Activated CD4-positive, alpha-beta memory T cell treated with anti-CD3 and anti-CD28 coated beads, Interleukin-2, amount 10 ng/mL, durations not matched to agents 7 days and 5 days (primary cell): Measurements from ENCODE around the gene SPON1. TPM values are rescaled to one million over a fixed set of nuclear protein-coding genes. Genes with fewer than 3 reads are reported as not detected.
"Not testable (repeated sequence)": the region's sequence is repeated elsewhere in the genome, so short reads cannot be mapped to it uniquely, and the experiment has no call there.

Source experiments
- CTCF ChIA-PET: fragments of 350-600 bp; sonication (Branson Sonifier 250); formaldehyde crosslinking; loops from one replicate; lab custom pipeline; 2021; ENCODE audit warnings: antibody characterized with exemption, inconsistent platforms; lab: Charles Lee
- POLR2A ChIA-PET: fragments of 350-600 bp; sonication (Branson Sonifier 250); formaldehyde crosslinking; loops from one replicate; lab custom pipeline; 2021; ENCODE audit warnings: antibody characterized with exemption; lab: Charles Lee
- DNase-seq: peaks from one replicate; pipeline ENCODE4 v3.0.0-alpha.2; 2020
- H3K27ac Mint-ChIP-seq: one replicate; pipeline ENCODE4 v1.8.0; 2021; ENCODE audit warnings: mild to moderate bottlenecking, mixed read lengths
- H3K27me3 Mint-ChIP-seq: one replicate; pipeline ENCODE4 v1.8.0; 2021; ENCODE audit warnings: mixed read lengths
- H3K36me3 Mint-ChIP-seq: one replicate; pipeline ENCODE4 v1.8.0; 2021; ENCODE audit warnings: low read depth, mixed read lengths
- H3K4me1 Mint-ChIP-seq: one replicate; pipeline ENCODE4 v1.8.0; 2021; ENCODE audit warnings: mixed read lengths
- H3K4me3 Mint-ChIP-seq: one replicate; pipeline ENCODE4 v1.8.0; 2021; ENCODE audit warnings: mild to moderate bottlenecking, mixed read lengths
- H3K9me3 Mint-ChIP-seq: one replicate; pipeline ENCODE4 v1.8.0; 2021; ENCODE audit warnings: mixed read lengths
- total RNA-seq, 2 experiments: library from RNA; stranded (reverse); gene quantifications; one replicate each; pipeline ENCODE4 v1.2.3, GENCODE V29; 2021

SPON1 gene
- total RNA-seq, 2 experiments from 2014 or later, result 0.45 to 0.68 TPM

- H3K4me3 Mint-ChIP-seq, result no peak overlapping the region
- CTCF ChIA-PET, result no interaction called here
- H3K27ac Mint-ChIP-seq, result no peak overlapping the region
- DNase-seq, result no peak
- H3K27me3 Mint-ChIP-seq, result peaks cover 32% of the 10 kb centered on the region
- no peaks in the 10 kb centered on the region for H3K36me3 Mint-ChIP-seq
- no peaks in the 10 kb centered on the region for H3K9me3 Mint-ChIP-seq
- peaks cover 9% of the 10 kb centered on the region for H3K4me1 Mint-ChIP-seq
- POLR2A ChIA-PET, result no interaction called here
Observed at GRCh38 chr11:14089690-14090462, 127.4 kb downstream of the SPON1 start.

- H3K27ac Mint-ChIP-seq, H3K4me3 Mint-ChIP-seq, DNase-seq, POLR2A ChIA-PET, H3K9me3 Mint-ChIP-seq, CTCF ChIA-PET, H3K36me3 Mint-ChIP-seq, H3K4me1 Mint-ChIP-seq: not testable (repeated sequence)
- H3K27me3 Mint-ChIP-seq, result peaks cover 28% of the 10 kb centered on the region
Observed at GRCh38 chr11:14090631-14091030, 128.1 kb downstream of the SPON1 start.

- Mint-ChIP-seq H3K9me3 (no peaks in the 10 kb centered on the region), H3K4me1 (peaks cover 9% of the 10 kb centered on the region), H3K36me3 (no peaks in the 10 kb centered on the region), H3K4me3 (no peak overlapping the region), H3K27ac (no peak overlapping the region), H3K27me3 (peaks cover 10% of the 10 kb centered on the region)
- ChIA-PET POLR2A (no interaction called here), CTCF (no interaction called here)
- no peak for DNase-seq
Observed at GRCh38 chr11:14093065-14093464, 130.5 kb downstream of the SPON1 start.

GRCh38 chr11:14094481-14095037, 132.0 kb downstream of the SPON1 start:
- Mint-ChIP-seq H3K9me3 (no peaks in the 10 kb centered on the region), H3K36me3 (no peaks in the 10 kb centered on the region), H3K27me3 (peaks cover 5% of the 10 kb centered on the region), H3K4me1 (peaks cover 2% of the 10 kb centered on the region), H3K27ac (no peak overlapping the region), H3K4me3 (no peak overlapping the region)
- ChIA-PET CTCF (no interaction called here), POLR2A (no interaction called here)
- DNase-seq, result no peak

- Mint-ChIP-seq H3K4me3 (no peak overlapping the region), H3K27me3 (peaks cover 5% of the 10 kb centered on the region)
- CTCF ChIA-PET, result no interaction called here
Observed at GRCh38 chr11:14095882-14096281, 133.4 kb downstream of the SPON1 start.

GRCh38 chr11:14096606-14097005, 134.1 kb downstream of the SPON1 start:
- POLR2A ChIA-PET, result no interaction called here
- H3K4me3 Mint-ChIP-seq, result no peak overlapping the region
- no peaks in the 10 kb centered on the region for H3K9me3 Mint-ChIP-seq
- no peaks in the 10 kb centered on the region for H3K36me3 Mint-ChIP-seq
- no peak overlapping the region for H3K27ac Mint-ChIP-seq
- no peaks in the 10 kb centered on the region for H3K4me1 Mint-ChIP-seq
- no peak for DNase-seq
- H3K27me3 Mint-ChIP-seq, result peaks cover 5% of the 10 kb centered on the region
- CTCF ChIA-PET, result no interaction called here

More at GRCh38 chr11:14095882-14096281, 133.4 kb downstream of the SPON1 start:
- Mint-ChIP-seq H3K36me3 (no peaks in the 10 kb centered on the region), H3K4me1 (no peaks in the 10 kb centered on the region), H3K27ac (no peak overlapping the region), H3K9me3 (no peaks in the 10 kb centered on the region)
- POLR2A ChIA-PET, result no interaction called here
- no peak for DNase-seq

GRCh38 chr11:14101388-14101787, 138.9 kb downstream of the SPON1 start:
- no peaks in the 10 kb centered on the region for H3K9me3 Mint-ChIP-seq
- no peaks in the 10 kb centered on the region for H3K36me3 Mint-ChIP-seq
- H3K4me3 Mint-ChIP-seq, result no peak overlapping the region
- no peak overlapping the region for H3K27ac Mint-ChIP-seq
- H3K27me3 Mint-ChIP-seq, result no peaks in the 10 kb centered on the region
- CTCF ChIA-PET, result no interaction called here
- no peaks in the 10 kb centered on the region for H3K4me1 Mint-ChIP-seq
- POLR2A ChIA-PET, result no interaction called here
- DNase-seq, result no peak

GRCh38 chr11:14102766-14103165, 140.2 kb downstream of the SPON1 start:
- Mint-ChIP-seq H3K36me3 (no peaks in the 10 kb centered on the region), H3K27ac (no peak overlapping the region), H3K27me3 (no peaks in the 10 kb centered on the region), H3K4me1 (no peaks in the 10 kb centered on the region), H3K9me3 (no peaks in the 10 kb centered on the region), H3K4me3 (no peak overlapping the region)
- DNase-seq, result no peak
- POLR2A ChIA-PET, result interaction anchor here (0.6 kb wide), 1 partner anchor 9 kb away, joined by 3 read pairs; no protein-coding TSS in a partner anchor
- CTCF ChIA-PET, result no interaction called here

- H3K27me3 Mint-ChIP-seq, result peaks cover 1% of the 10 kb centered on the region
- no peak for DNase-seq
- no peaks in the 10 kb centered on the region for H3K9me3 Mint-ChIP-seq
- no peaks in the 10 kb centered on the region for H3K4me1 Mint-ChIP-seq
- no peak overlapping the region for H3K27ac Mint-ChIP-seq
- no peaks in the 10 kb centered on the region for H3K36me3 Mint-ChIP-seq
- CTCF ChIA-PET, result no interaction called here
- POLR2A ChIA-PET, result no interaction called here
- H3K4me3 Mint-ChIP-seq, result no peak overlapping the region
Observed at GRCh38 chr11:14105446-14105845, 142.9 kb downstream of the SPON1 start.

GRCh38 chr11:14106303-14107049, 144.0 kb downstream of the SPON1 start:
- no peaks in the 10 kb centered on the region for H3K9me3 Mint-ChIP-seq
- DNase-seq, result no peak
- H3K27ac Mint-ChIP-seq, result no peak overlapping the region
- H3K36me3 Mint-ChIP-seq, result no peaks in the 10 kb centered on the region
- H3K4me3 Mint-ChIP-seq, result no peak overlapping the region
- POLR2A ChIA-PET, result no interaction called here
- CTCF ChIA-PET, result no interaction called here
- H3K27me3 Mint-ChIP-seq, result peaks cover 1% of the 10 kb centered on the region
- no peaks in the 10 kb centered on the region for H3K4me1 Mint-ChIP-seq

GRCh38 chr11:14107050-14107430, 144.5 kb downstream of the SPON1 start:
- POLR2A ChIA-PET, result no interaction called here
- Mint-ChIP-seq H3K36me3 (no peaks in the 10 kb centered on the region), H3K27ac (no peak overlapping the region), H3K27me3 (peaks cover 1% of the 10 kb centered on the region), H3K4me3 (no peak overlapping the region), H3K9me3 (no peaks in the 10 kb centered on the region), H3K4me1 (no peaks in the 10 kb centered on the region)
- CTCF ChIA-PET, result no interaction called here
- no peak for DNase-seq

- Mint-ChIP-seq H3K36me3 (no peaks in the 10 kb centered on the region), H3K9me3 (no peaks in the 10 kb centered on the region), H3K4me3 (no peak overlapping the region), H3K27ac (no peak overlapping the region), H3K4me1 (no peaks in the 10 kb centered on the region), H3K27me3 (peaks cover 1% of the 10 kb centered on the region)
- ChIA-PET CTCF (interaction anchor here (1.0 kb wide), 1 partner anchor 40 kb away, joined by 3 read pairs; no protein-coding TSS in a partner anchor), POLR2A (no interaction called here)
- DNase-seq, result no peak
Observed at GRCh38 chr11:14109742-14110141, 147.2 kb downstream of the SPON1 start.

GRCh38 chr11:14110629-14111028, 148.1 kb downstream of the SPON1 start:
- Mint-ChIP-seq H3K27ac (no peak overlapping the region), H3K4me3 (no peak overlapping the region), H3K9me3 (no peaks in the 10 kb centered on the region), H3K27me3 (peaks cover 1% of the 10 kb centered on the region), H3K36me3 (no peaks in the 10 kb centered on the region), H3K4me1 (no peaks in the 10 kb centered on the region)
- ChIA-PET CTCF (no interaction called here), POLR2A (no interaction called here)
- DNase-seq, result no peak
